K562 (cell line): Measurements from ENCODE around the gene FBXO27. TPM values are rescaled to one million over a fixed set of nuclear protein-coding genes. Genes with fewer than 3 reads are reported as not detected.
A peak's percentile ranks its signal among the peaks of the same experiment; 100 is the strongest.

Source experiments
- CBX3 ChIP-seq, 2 experiments: IDR thresholded peaks; 1 replicate in 1 of 2; 2 replicates in 1 of 2; pipeline ENCODE4 v1.6.1; 2012; ENCODE audit warnings: inconsistent platforms in 2 of 2, low read length in 2 of 2, borderline replicate concordance in 1 of 2, control low read depth in 1 of 2
- ETS1 ChIP-seq: conservative IDR thresholded peaks from 2 replicates; pipeline ENCODE4 v1.6.1; 2011; ENCODE audit warnings: low read depth, mild to moderate bottlenecking, low read length; ENCODE audit not compliant: control insufficient read depth
- HCFC1 ChIP-seq: IDR thresholded peaks from 2 replicates; pipeline ENCODE4 v1.6.1; 2012; ENCODE audit warnings: low read depth, low read length, improper control_type of control experiment
- HNRNPK ChIP-seq: fragments of 200-400 bp; formaldehyde crosslinking; IDR thresholded peaks from one replicate; pipeline ENCODE4 v1.6.1; 2018; ENCODE audit warnings: mild to moderate bottlenecking, low read depth, low read length; ENCODE audit not compliant: poor library complexity, severe bottlenecking
- KDM5B ChIP-seq: fragments of 200-600 bp; sonication (generic); IDR thresholded peaks from 2 replicates; pipeline ENCODE4 v1.6.1; 2012; ENCODE audit warnings: low read depth, mild to moderate bottlenecking, moderate library complexity, low read length, control low read depth, inconsistent platforms; ENCODE audit not compliant: insufficient replicate concordance
- PHF8 ChIP-seq: fragments of 200-600 bp; sonication (generic); IDR thresholded peaks from 2 replicates; pipeline ENCODE4 v1.6.1; 2012; ENCODE audit warnings: mixed run types, mild to moderate bottlenecking, inconsistent platforms, low read length, moderate library complexity, borderline replicate concordance
- POLR2G ChIP-seq: fragments of 200-400 bp; formaldehyde crosslinking; IDR thresholded peaks from 2 replicates; pipeline ENCODE4 v1.6.1; 2017; ENCODE audit warnings: low read depth, mild to moderate bottlenecking, antibody characterized with exemption, low read length, moderate library complexity
- PYGO2 ChIP-seq: fragments of 450-650 bp; IDR thresholded peaks from 2 replicates; pipeline ENCODE4 v1.6.1; 2016; ENCODE audit warnings: mild to moderate bottlenecking, missing genetic modification characterization, moderate library complexity, missing compliant biosample characterization
- RBM25 ChIP-seq: fragments of 200-400 bp; formaldehyde crosslinking; IDR thresholded peaks from 2 replicates; pipeline ENCODE4 v1.6.1; 2018; ENCODE audit warnings: low read length, low read depth, moderate library complexity; ENCODE audit not compliant: severe bottlenecking
- SLC30A9 ChIP-seq: fragments of 250-450 bp; sonication (Bioruptor Pico); IDR thresholded peaks from 2 replicates; pipeline ENCODE4 v1.8.0; 2022; ENCODE audit warnings: mild to moderate bottlenecking, moderate library complexity
- TBL1XR1 ChIP-seq, 2 experiments: IDR thresholded peaks; 2 replicates each; pipeline ENCODE4 v1.6.1; 2012; ENCODE audit warnings: improper control_type of control experiment in 2 of 2, low read length in 2 of 2, mild to moderate bottlenecking in 1 of 2
- ZBTB1 ChIP-seq: sonication (generic); formaldehyde crosslinking; IDR thresholded peaks from 2 replicates; pipeline ENCODE4 v1.8.1; 2023; ENCODE audit warnings: missing genetic modification reagents, low read depth, mild to moderate bottlenecking, borderline replicate concordance
- ZBTB7A ChIP-seq: IDR thresholded peaks from 2 replicates; pipeline ENCODE4 v1.6.1; 2011; ENCODE audit warnings: low read depth, mild to moderate bottlenecking, low read length, moderate library complexity, borderline replicate concordance; ENCODE audit not compliant: control insufficient read depth
- ZNF184 ChIP-seq: sonication (generic); formaldehyde crosslinking; IDR thresholded peaks from 2 replicates; pipeline ENCODE4 v1.5.0; 2020; ENCODE audit warnings: missing genetic modification reagents
- ZZZ3 ChIP-seq: fragments of 450-650 bp; IDR thresholded peaks from 2 replicates; pipeline ENCODE4 v1.6.1; 2016; ENCODE audit warnings: antibody characterized with exemption, mild to moderate bottlenecking, moderate library complexity
- polyA plus RNA-seq, 8 experiments: library from polyadenylated mRNA; depleted of rRNA in 4 of 8; stranded (reverse) in 5 of 8; unstranded in 3 of 8; fragments of >200 nt; fragmentation: Nextera tagmentation in 2 of 8; fragmentation: Illumina TruSeq in 1 of 8; extraction: Ambion mirVana in 2 of 8; extraction: Trizol in 1 of 8; gene quantifications; 2 replicates each; pipeline versions ENCODE4 v1.2.1 to v1.2.3, GENCODE V29; 2011 to 2014; ENCODE audit warnings: inconsistent platforms in 1 of 8, missing spikeins in 1 of 8
- total RNA-seq, 7 experiments: library from RNA; depleted of rRNA in 6 of 7; stranded (reverse); fragments of >200 nt in 6 of 7; fragmentation: Illumina TruSeq in 2 of 7; extraction: Trizol in 2 of 7; gene quantifications; 2 replicates each; pipeline versions ENCODE4 v1.2.1 to v1.2.3, GENCODE V29; 2011 to 2021; ENCODE audit warnings: low replicate concordance in 1 of 7
- TF ChIP-seq, protein P1 (sequence below): fragments of 200-800 bp; sonication (Bioruptor generic); IDR thresholded peaks from 2 replicates; pipeline ENCODE4 v1.6.1; 2017; ENCODE audit warnings: missing genetic modification characterization, missing compliant biosample characterization
- TF ChIP-seq, protein P2 (sequence below), 2 experiments: IDR thresholded peaks; 2 replicates each; pipeline ENCODE4 v1.6.1; 2011; ENCODE audit warnings: borderline replicate concordance in 1 of 2, control low read depth in 1 of 2, low read depth in 1 of 2, low read length in 1 of 2, mild to moderate bottlenecking in 1 of 2, mixed read lengths in 1 of 2, moderate library complexity in 1 of 2; ENCODE audit not compliant: insufficient read depth in 1 of 2, insufficient read length in 1 of 2, poor library complexity in 1 of 2, severe bottlenecking in 1 of 2; ENCODE audit errors: extremely low read depth in 1 of 2
- TF ChIP-seq, protein P3 (sequence below): fragments of 250-450 bp; sonication (Bioruptor Pico); IDR thresholded peaks from 2 replicates; pipeline ENCODE4 v1.5.0; 2021

Gene FBXO27
- total and polyA plus RNA-seq, 9 of the 15 experiments (the other 6 are each of a cell fraction or from before 2014, with no cell fraction given), result 1.8 to 11.0 (median 6.3) TPM

- TF ChIP-seq ZZZ3, result no peak
- TF ChIP-seq HCFC1, result no peak
- TF ChIP-seq PYGO2, result no peak
- TF ChIP-seq TBL1XR1 (IDR thresholded peaks at IDR 0.05; ENCODE audit: low read length in 2 of 2), result no peak
- TF ChIP-seq RBM25, result no peak
- TF ChIP-seq HNRNPK, result no peak
- TF ChIP-seq PHF8, result peak; percentile 48; the same call in 1 of the 2 replicates
- TF ChIP-seq, protein P1, sequence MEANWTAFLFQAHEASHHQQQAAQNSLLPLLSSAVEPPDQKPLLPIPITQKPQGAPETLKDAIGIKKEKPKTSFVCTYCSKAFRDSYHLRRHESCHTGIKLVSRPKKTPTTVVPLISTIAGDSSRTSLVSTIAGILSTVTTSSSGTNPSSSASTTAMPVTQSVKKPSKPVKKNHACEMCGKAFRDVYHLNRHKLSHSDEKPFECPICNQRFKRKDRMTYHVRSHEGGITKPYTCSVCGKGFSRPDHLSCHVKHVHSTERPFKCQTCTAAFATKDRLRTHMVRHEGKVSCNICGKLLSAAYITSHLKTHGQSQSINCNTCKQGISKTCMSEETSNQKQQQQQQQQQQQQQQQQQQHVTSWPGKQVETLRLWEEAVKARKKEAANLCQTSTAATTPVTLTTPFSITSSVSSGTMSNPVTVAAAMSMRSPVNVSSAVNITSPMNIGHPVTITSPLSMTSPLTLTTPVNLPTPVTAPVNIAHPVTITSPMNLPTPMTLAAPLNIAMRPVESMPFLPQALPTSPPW (CRISPR knock-in tag), result peak; percentile 56
- TF ChIP-seq ZBTB7A, result peak; percentile 5; the same call in 1 of the 2 replicates
- no peak for TF ChIP-seq CBX3 (IDR thresholded peaks at IDR 0.05; ENCODE audit: borderline replicate concordance in 1 of 2, low read length in 2 of 2)
- TF ChIP-seq KDM5B, result peak; percentile 28
- TF ChIP-seq, protein P2, sequence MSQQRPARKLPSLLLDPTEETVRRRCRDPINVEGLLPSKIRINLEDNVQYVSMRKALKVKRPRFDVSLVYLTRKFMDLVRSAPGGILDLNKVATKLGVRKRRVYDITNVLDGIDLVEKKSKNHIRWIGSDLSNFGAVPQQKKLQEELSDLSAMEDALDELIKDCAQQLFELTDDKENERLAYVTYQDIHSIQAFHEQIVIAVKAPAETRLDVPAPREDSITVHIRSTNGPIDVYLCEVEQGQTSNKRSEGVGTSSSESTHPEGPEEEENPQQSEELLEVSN (IDR thresholded peaks at IDR 0.05; ENCODE audit: borderline replicate concordance in 1 of 2, extremely low read depth in 1 of 2, insufficient read depth in 1 of 2, insufficient read length in 1 of 2, low read depth in 1 of 2, low read length in 1 of 2, poor library complexity in 1 of 2, severe bottlenecking in 1 of 2), result peak in 1 of 2 experiments; percentile 68
- TF ChIP-seq ZBTB1, result 0 out of 2 replicates have a peak, but pooled peaks have one; percentile 4
- 0 out of 2 replicates have a peak, but pooled peaks have one; percentile 3 for TF ChIP-seq ETS1
- TF ChIP-seq POLR2G, result peak; percentile 67
- TF ChIP-seq SLC30A9 (CRISPR knock-in tag), result no peak
- no peak for TF ChIP-seq ZNF184 (CRISPR knock-in tag)
- TF ChIP-seq, protein P3, sequence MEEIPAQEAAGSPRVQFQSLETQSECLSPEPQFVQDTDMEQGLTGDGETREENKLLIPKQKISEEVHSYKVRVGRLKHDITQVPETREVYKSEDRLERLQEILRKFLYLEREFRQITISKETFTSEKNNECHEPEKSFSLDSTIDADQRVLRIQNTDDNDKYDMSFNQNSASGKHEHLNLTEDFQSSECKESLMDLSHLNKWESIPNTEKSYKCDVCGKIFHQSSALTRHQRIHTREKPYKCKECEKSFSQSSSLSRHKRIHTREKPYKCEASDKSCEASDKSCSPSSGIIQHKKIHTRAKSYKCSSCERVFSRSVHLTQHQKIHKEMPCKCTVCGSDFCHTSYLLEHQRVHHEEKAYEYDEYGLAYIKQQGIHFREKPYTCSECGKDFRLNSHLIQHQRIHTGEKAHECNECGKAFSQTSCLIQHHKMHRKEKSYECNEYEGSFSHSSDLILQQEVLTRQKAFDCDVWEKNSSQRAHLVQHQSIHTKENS (CRISPR knock-in tag), result no peak
Observed at GRCh38 chr19:38975861-38976271, 56.5 kb downstream of the FBXO27 start (continued).
